Measurements from ENCODE around the gene TRABD2B. TPM values are rescaled to one million over a fixed set of nuclear protein-coding genes. Genes with fewer than 3 reads are reported as not detected.
A peak's percentile ranks its signal among the peaks of the same experiment; 100 is the strongest.

Gene TRABD2B
- total RNA-seq, 4 donors from 2014 or later: 0.83 to 2.6 (median 1.9) TPM

DNA sequence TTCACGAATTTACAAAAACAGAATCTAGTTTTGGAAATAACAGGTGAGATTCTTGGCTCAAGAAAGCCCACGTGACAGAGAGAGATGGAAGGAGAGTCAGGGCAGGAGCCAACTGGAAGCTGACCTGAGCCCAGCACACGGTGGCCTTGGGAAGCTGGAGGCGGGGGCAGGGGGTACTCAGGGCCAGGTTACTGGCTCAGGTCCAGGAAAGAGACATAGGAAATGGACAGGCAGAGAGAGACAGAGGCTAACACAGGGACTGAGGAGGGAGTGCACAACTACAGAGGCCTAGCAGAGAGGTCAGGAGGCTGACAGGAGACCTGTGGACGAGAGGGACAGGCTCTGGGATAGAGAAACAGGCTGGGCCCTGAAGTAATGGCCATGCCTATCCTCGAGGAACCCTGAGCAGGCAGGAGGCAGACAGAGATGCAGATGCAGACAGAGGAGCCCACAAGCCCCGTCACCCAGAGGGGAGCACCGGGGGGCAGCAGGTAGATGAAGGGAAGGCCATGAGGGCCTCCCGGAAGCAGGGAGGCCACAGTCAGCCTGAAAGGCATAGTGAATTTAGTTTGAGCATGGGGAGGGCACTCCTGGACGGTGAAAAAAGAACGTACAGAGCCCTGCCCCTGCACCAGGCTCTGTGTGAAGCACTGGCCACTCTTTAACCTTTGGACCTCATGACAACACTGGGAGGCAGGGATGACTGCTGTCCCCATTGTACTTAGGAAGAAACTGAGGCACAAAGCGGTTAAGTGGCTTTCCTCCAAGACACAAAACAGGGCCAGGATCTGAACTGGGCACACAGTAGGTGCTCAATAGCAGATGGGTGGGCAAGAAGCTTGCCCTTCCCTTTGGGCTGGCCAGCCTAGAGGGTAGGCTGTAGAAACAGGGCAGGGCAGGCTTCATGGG lies 230.1 kb downstream of the TRABD2B start:
- Histone ChIP-seq H3K4me1 (peaks cover 7% of the 10 kb centered on the region), H3K9me3 (no peaks in the 10 kb centered on the region), H3K4me3 (no peak overlapping the region), H3K36me3 (no peaks in the 10 kb centered on the region), H3K27me3 (no peaks in the 10 kb centered on the region), H3K27ac (no peak overlapping the region)
- no peak for DNase-seq (ENCODE audit: low spot score in 2 of 2)
- TF ChIP-seq CTCF (IDR thresholded peaks at IDR 0.05): no peak
- TF ChIP-seq POLR2AphosphoS5 (IDR thresholded peaks at IDR 0.05): no peak
- no peak for TF ChIP-seq EP300 (IDR thresholded peaks at IDR 0.05)
- TF ChIP-seq POLR2A (IDR thresholded peaks at IDR 0.05): no peak
- 82% methylated on average over 12 of the region's 12 CpGs for WGBS

- TF ChIP-seq EP300 (IDR thresholded peaks at IDR 0.05) (no peak), CTCF (IDR thresholded peaks at IDR 0.05) (no peak), POLR2A (IDR thresholded peaks at IDR 0.05) (no peak)
- 84% methylated on average over 22 of the region's 22 CpGs for WGBS
Observed at GRCh38 chr1:47765742-47766485, 231.3 kb downstream of the TRABD2B start.

DNA sequence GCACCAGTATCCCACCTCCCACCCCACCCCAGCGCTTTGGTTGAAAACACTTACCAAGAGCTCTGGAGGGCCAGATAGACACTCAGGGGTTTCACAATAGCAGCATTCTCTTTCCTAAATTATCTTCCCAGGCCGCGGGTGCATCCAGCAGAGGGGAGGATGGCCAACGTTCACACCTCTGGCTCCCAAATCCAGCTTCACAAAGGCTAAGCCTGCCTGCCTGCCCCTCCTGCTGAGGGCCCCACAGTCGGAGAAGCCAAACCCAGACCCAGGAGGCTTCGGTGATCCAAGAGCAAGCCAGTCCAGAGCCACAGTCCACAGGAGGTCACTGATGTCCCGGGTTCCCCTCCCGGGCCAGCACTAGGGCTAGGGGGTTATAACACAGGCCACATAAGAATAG lies 231.9 kb downstream of the TRABD2B start:
- no peak overlapping the region for H3K27ac ChIP-seq
- no peaks in the 10 kb centered on the region for H3K27me3 ChIP-seq
- WGBS: 77% methylated on average over 8 of the region's 8 CpGs
- peaks cover 7% of the 10 kb centered on the region for H3K4me1 ChIP-seq
- no peaks in the 10 kb centered on the region for H3K9me3 ChIP-seq
- no peaks in the 10 kb centered on the region for H3K36me3 ChIP-seq
- no peak overlapping the region for H3K4me3 ChIP-seq
- TF ChIP-seq POLR2AphosphoS5 (IDR thresholded peaks at IDR 0.05): no peak
- no peak for TF ChIP-seq POLR2A (IDR thresholded peaks at IDR 0.05)
- no peak for TF ChIP-seq CTCF (IDR thresholded peaks at IDR 0.05)
- TF ChIP-seq EP300 (IDR thresholded peaks at IDR 0.05): no peak
- DNase-seq (ENCODE audit: low spot score in 2 of 2): peak in 1 of 2 donors; percentile 15

More at GRCh38 chr1:47765742-47766485, 231.3 kb downstream of the TRABD2B start:
- DNase-seq (ENCODE audit: low spot score in 2 of 2): no peak
- H3K4me1 ChIP-seq: peaks cover 7% of the 10 kb centered on the region
- H3K36me3 ChIP-seq: no peaks in the 10 kb centered on the region
- H3K27me3 ChIP-seq: no peaks in the 10 kb centered on the region
- no peak overlapping the region for H3K4me3 ChIP-seq
- H3K9me3 ChIP-seq: no peaks in the 10 kb centered on the region
- H3K27ac ChIP-seq: no peak overlapping the region

- Histone ChIP-seq H3K4me1 (peaks cover 7% of the 10 kb centered on the region), H3K4me3 (no peak overlapping the region), H3K27ac (no peak overlapping the region), H3K27me3 (no peaks in the 10 kb centered on the region), H3K36me3 (no peaks in the 10 kb centered on the region), H3K9me3 (no peaks in the 10 kb centered on the region)
- WGBS: 71% methylated on average over 7 of the region's 9 CpGs
- DNase-seq (ENCODE audit: low spot score in 2 of 2): no peak
- TF ChIP-seq EP300 (IDR thresholded peaks at IDR 0.05): no peak
- no peak for TF ChIP-seq POLR2AphosphoS5 (IDR thresholded peaks at IDR 0.05)
- no peak for TF ChIP-seq POLR2A (IDR thresholded peaks at IDR 0.05)
- no peak for TF ChIP-seq CTCF (IDR thresholded peaks at IDR 0.05)
Observed at GRCh38 chr1:47764461-47765046, 232.6 kb downstream of the TRABD2B start.
